DND-41 (cell line): ENCODE measurements around the gene GADD45B.

ENCODE experiments used
- ATAC-seq: fragments of 200-7000 bp; cut with Tn5 transposase; 3 replicates; pipeline ENCODE4 v1.9.1; 2021; ENCODE audit warnings: low read depth; ENCODE audit not compliant: insufficient read depth
- DNase-seq: peaks from one replicate; pipeline ENCODE4 v3.0.0-alpha.2; 2020
- H2AFZ ChIP-seq: 2 replicates; pipeline ENCODE4 v1.6.0; 2012; ENCODE audit warnings: low read depth, low read length
- H3K27ac ChIP-seq: 2 replicates; pipeline ENCODE4 v1.5.1; 2012; ENCODE audit warnings: low read length, inconsistent platforms
- H3K27me3 ChIP-seq: fragments of 200-600 bp; sonication (generic); 2 replicates; pipeline ENCODE4 v1.6.0; 2012; ENCODE audit warnings: low read length, mild to moderate bottlenecking, inconsistent platforms; ENCODE audit not compliant: insufficient read depth, poor library complexity
- H3K36me3 ChIP-seq: 2 replicates; pipeline ENCODE4 v1.5.1; 2012; ENCODE audit warnings: low read length, inconsistent platforms; ENCODE audit not compliant: insufficient read depth
- H3K4me1 ChIP-seq: 2 replicates; pipeline ENCODE4 v1.5.1; 2012; ENCODE audit warnings: mild to moderate bottlenecking, low read length; ENCODE audit not compliant: insufficient read depth
- H3K4me2 ChIP-seq: 2 replicates; pipeline ENCODE4 v1.6.0; 2012; ENCODE audit warnings: mild to moderate bottlenecking, moderate library complexity, low read length, inconsistent platforms; ENCODE audit not compliant: insufficient read depth
- H3K4me3 ChIP-seq, 2 experiments: fragments of 200-600 bp in 1 of 2; shearing (Covaris generic) in 1 of 2; 2 replicates each; pipeline ENCODE4 v1.5.1; 2012 to 2016; ENCODE audit warnings: inconsistent platforms in 2 of 2, low read length in 2 of 2, mild to moderate bottlenecking in 2 of 2, low read depth in 1 of 2, moderate library complexity in 1 of 2
- H3K79me2 ChIP-seq: 2 replicates; pipeline ENCODE4 v1.6.0; 2012; ENCODE audit warnings: low read length, inconsistent platforms; ENCODE audit not compliant: insufficient read depth
- H3K9ac ChIP-seq: 2 replicates; pipeline ENCODE4 v1.6.0; 2012; ENCODE audit warnings: low read depth, mild to moderate bottlenecking, inconsistent platforms, low read length, moderate library complexity
- H3K9me3 ChIP-seq: 2 replicates; pipeline ENCODE4 v1.5.1; 2012; ENCODE audit warnings: low read length, moderate library complexity, mild to moderate bottlenecking, inconsistent platforms; ENCODE audit not compliant: insufficient read depth, severe bottlenecking
- H4K20me1 ChIP-seq: 2 replicates; pipeline ENCODE4 v1.6.0; 2012; ENCODE audit warnings: low read length; ENCODE audit not compliant: insufficient read depth
- CTCF ChIP-seq: IDR thresholded peaks from 2 replicates; pipeline ENCODE4 v1.5.1; 2012; ENCODE audit warnings: borderline replicate concordance, low read length, moderate library complexity, mild to moderate bottlenecking; ENCODE audit not compliant: poor library complexity, severe bottlenecking; ENCODE audit errors: extremely low read depth
- EZH2 ChIP-seq: IDR thresholded peaks from 3 replicates; pipeline ENCODE4 v1.6.1; 2012; ENCODE audit warnings: borderline replicate concordance, low read depth, mild to moderate bottlenecking, moderate library complexity, low read length, inconsistent platforms; ENCODE audit not compliant: severe bottlenecking

Gene GADD45B

GRCh38 chr19:2527171-2527570 is 51.2 kb downstream of the GADD45B start:
- H3K4me3 ChIP-seq, result no peak overlapping the region
- no peak overlapping the region for H3K9ac ChIP-seq
- no peak for TF ChIP-seq EZH2
- no peak for TF ChIP-seq CTCF
- no peaks in the 10 kb centered on the region; the same call in 1 of the 2 replicates for H4K20me1 ChIP-seq
- no peaks in the 10 kb centered on the region for H3K4me1 ChIP-seq
- no peak for ATAC-seq
- no peaks in the 10 kb centered on the region for H3K27me3 ChIP-seq
- no peak for DNase-seq
- H2AFZ ChIP-seq, result no peak overlapping the region
- H3K4me2 ChIP-seq, result no peak overlapping the region
- H3K79me2 ChIP-seq, result no peaks in the 10 kb centered on the region
- no peak overlapping the region for H3K27ac ChIP-seq
- H3K36me3 ChIP-seq, result no peaks in the 10 kb centered on the region
- H3K9me3 ChIP-seq, result no peaks in the 10 kb centered on the region

- Histone ChIP-seq H3K9ac (no peak overlapping the region), H3K4me2 (no peak overlapping the region), H4K20me1 (no peaks in the 10 kb centered on the region; the same call in 1 of the 2 replicates), H3K27me3 (no peaks in the 10 kb centered on the region), H3K27ac (no peak overlapping the region), H3K4me3 (no peak overlapping the region), H3K9me3 (no peaks in the 10 kb centered on the region), H3K4me1 (no peaks in the 10 kb centered on the region), H3K36me3 (no peaks in the 10 kb centered on the region), H2AFZ (no peak overlapping the region), H3K79me2 (no peaks in the 10 kb centered on the region)
- ATAC-seq (no peak), DNase-seq (no peak)
- TF ChIP-seq CTCF (no peak), EZH2 (no peak)
Measured at GRCh38 chr19:2527686-2528085, 51.8 kb downstream of the GADD45B start.
